ENCODE results near the gene GNA14.

DNA sequence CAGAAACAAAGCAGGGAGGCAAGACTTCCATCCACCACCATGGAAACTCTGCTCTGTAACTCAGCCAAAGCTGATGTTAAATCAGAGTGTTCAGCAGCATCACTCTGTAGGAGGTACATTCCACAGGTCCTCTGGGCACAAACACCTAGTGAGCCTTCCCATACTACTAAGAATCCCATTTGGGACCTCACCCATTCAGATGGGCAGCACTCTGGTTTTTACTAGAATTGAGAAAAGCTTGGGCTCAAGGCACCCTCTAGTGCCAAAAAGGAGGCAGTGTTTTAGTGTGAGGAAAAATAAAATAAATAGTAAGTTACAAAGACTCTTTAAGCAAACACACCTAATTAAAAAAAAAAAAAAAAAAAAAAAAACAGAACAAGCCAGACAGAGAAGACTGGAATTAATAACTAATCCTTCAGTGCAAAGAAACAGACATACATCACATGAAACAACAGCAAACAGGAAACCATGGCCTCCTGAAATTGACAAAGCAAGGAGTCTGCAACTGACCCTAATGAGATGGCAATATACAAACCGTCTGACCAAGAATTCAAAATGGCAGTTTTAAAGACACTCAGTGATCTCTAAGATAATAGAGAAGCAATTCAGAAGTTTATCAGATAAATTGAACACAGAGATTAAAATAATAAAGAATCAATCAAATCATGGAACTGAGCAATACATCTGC, 159.5 kb downstream of the GNA14 start:
- TF ChIP-seq, protein P1, sequence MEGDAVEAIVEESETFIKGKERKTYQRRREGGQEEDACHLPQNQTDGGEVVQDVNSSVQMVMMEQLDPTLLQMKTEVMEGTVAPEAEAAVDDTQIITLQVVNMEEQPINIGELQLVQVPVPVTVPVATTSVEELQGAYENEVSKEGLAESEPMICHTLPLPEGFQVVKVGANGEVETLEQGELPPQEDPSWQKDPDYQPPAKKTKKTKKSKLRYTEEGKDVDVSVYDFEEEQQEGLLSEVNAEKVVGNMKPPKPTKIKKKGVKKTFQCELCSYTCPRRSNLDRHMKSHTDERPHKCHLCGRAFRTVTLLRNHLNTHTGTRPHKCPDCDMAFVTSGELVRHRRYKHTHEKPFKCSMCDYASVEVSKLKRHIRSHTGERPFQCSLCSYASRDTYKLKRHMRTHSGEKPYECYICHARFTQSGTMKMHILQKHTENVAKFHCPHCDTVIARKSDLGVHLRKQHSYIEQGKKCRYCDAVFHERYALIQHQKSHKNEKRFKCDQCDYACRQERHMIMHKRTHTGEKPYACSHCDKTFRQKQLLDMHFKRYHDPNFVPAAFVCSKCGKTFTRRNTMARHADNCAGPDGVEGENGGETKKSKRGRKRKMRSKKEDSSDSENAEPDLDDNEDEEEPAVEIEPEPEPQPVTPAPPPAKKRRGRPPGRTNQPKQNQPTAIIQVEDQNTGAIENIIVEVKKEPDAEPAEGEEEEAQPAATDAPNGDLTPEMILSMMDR (conservative IDR thresholded peaks at IDR 0.05; ENCODE audit: low read depth, low read length): peak; percentile 61
- no peak for TF ChIP-seq EZH2 (IDR thresholded peaks at IDR 0.05; ENCODE audit: low read length, unreplicated experiment)
- no peak for TF ChIP-seq EZH2phosphoT487 (IDR thresholded peaks at IDR 0.05; ENCODE audit: borderline replicate concordance, low read length)

Measured in PC-3 (cell line).